Measurements from ENCODE around the gene JAKMIP1.
A peak's percentile ranks its signal among the peaks of the same experiment; 100 is the strongest.
"Not testable (repeated sequence)": the region's sequence is repeated elsewhere in the genome, so short reads cannot be mapped to it uniquely, and the experiment has no call there.

Gene JAKMIP1

DNA sequence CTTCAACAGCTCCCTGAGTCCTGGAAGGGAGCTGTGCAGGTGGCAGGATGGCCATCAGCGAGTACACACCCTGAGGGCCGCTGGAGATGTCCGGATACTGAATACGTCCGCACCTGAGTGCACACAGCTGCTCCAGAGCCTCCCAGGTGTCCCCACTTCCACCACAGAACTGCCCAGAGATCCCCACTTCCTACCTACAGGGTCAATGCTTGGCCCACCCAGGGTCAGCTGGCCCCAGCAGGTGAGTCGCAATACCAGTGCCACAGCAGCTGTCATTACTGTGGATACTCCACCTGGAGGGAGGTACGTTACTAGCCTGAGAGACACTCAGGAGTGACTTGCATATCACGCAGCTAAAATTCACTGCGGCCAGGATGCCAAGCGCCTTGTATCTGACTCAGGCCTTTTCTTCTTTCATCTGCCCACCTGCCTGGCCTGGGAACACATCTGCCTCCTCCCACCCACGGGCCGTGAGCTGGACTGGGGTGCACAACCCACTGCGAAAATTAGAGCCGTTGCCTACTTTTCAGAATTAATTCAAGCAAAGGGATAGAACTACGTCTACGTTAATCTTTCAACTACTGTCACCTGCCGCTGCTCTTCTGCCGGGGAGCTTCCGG, 191.5 kb downstream of the JAKMIP1 start:
- no peak for DNase-seq

DNA sequence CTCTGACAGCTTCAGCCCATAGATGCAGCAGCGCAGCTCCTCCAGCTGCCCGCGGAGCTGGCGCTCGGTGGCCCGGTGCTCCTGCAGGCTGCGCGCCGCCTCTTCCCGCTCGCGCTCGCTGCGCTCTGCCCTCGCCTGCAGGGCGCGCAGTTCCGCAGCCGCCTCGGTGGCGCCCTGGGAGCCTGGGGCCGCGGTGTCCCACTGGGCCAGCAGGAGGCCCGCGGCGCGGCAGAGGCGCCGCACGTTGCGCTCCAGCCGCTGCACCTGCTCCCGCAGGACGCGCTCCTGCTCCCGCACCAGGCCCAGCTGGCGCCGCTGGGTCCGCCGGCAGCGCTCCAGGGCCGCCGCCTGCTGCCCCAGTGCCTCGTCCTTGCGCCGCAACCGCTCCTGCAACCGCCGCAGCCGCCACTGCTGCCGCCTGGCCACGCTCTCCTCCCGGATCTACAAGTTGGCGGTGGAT, 192.2 kb downstream of the JAKMIP1 start:
- DNase-seq: no peak

DNA sequence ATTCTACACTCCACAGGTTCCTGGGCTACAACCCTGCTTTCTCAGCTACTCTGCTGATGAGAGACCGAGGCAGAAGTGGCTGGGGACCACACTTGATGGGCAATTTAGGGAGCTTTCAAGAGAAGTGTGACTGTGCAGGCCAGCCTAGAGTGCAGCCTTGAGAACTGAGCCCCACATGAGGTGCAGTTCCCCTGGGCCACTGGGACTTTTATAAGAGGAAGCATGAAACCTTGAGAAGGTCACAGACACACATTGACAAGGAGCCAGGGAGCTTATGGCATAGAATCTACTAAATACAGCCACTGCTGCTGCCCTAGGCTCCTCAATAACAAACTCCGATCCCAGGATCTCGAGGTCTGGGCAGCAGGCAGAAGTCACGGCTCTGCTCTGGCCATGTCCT, 195.2 kb downstream of the JAKMIP1 start:
- no peak for DNase-seq

- DNase-seq: not testable (repeated sequence)
Measured at GRCh38 chr4:6003485-6003884, 196.9 kb downstream of the JAKMIP1 start.

DNA sequence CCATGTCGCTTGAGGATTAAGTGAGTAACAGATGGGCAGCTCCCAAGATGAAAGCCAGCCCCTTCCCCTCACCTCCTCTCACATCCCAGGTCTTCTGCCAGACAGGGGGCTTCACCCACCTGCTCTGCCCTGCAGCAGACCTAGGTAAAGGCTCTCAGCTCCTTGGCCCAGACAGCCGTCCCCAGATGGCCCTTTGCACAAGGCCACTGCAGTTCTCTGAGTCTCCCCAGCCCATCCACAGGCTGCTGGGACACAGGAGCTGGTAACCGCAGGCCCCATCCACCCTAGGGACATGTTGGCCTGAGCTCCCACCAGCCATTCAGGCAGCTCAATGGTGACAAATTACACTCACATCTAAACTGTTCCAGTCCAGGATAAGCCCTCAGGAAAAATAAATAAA, 197.4 kb downstream of the JAKMIP1 start:
- DNase-seq: no peak

- no peak for DNase-seq
Measured at GRCh38 chr4:6002492-6002833, 197.9 kb downstream of the JAKMIP1 start.

GRCh38 chr4:6001680-6002491, 198.5 kb downstream of the JAKMIP1 start:
- no peak for DNase-seq

DNA sequence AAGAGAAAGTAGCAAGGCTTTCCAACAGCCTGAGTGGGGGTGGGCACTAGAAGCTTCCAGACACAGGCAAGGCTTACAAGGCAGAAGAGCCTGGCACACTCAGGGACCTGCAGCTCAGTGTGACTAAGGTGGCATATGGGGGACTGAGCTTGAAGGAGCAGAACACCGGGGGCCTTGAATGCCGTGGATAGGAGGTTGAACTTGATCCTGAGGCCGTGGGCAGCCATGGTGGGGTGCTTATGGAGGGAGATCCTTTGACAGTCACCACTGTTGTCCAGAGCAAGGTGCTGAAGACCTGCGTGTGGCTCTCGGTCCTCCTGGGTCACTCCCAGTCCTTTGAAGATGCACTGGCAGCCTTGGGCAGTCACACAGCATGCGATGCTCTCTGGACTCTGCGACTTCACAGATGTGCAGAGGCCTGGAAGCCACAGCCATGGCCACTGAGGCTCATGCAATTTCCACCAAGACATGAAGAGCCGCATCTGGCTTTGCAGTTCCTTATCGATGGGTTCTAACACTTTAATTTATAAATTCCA, 200.5 kb downstream of the JAKMIP1 start:
- DNase-seq: no peak

DNA sequence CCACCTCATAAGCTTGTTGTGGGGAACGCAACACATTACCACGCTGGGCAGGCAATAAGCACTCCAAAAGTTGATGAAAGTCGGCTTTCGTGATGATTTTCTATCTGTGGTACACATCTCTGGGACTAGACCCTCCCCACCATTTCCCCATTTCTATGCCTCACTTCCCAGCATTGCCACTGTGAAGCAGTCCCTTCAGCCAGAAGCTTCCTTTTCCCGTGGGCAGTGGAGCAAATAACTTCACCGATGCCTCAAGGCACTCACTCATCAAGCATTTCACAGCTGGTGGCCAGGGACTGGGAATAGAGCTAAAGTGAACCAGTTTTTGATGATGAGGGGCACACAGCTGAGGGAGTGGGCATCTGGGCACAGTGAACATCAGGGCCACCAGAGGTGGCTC, 201.0 kb downstream of the JAKMIP1 start:
- DNase-seq: no peak

DNA sequence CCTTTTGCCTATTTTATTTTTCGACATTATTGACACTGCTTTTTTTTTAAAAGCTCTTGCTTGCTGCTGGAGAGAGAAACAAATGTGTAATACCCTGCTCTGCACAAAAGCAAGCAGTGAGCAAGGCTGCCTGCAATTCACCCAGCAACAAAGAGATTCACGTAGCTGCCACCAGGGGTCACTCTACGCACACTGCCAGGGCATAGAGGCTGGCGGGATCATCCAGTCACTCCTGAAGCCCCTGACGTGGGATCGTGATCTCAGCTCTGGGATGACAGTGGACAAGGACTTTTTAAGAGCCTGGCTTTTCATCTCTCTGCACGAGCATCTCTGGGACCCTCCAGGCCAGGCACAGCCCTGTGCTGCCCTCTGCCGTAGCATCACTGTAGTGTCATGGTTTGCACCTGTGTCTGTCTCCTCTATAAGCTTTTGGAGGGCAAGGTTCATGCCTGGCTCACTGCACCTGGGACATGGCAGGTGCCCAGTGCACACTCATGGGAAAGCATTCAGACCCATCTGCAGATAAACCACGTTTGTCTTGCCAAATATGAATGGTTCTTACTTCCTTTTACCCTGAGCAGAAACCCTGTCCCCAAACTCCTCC, 201.9 kb downstream of the JAKMIP1 start:
- peak; percentile 15 to 58 for DNase-seq

DNA sequence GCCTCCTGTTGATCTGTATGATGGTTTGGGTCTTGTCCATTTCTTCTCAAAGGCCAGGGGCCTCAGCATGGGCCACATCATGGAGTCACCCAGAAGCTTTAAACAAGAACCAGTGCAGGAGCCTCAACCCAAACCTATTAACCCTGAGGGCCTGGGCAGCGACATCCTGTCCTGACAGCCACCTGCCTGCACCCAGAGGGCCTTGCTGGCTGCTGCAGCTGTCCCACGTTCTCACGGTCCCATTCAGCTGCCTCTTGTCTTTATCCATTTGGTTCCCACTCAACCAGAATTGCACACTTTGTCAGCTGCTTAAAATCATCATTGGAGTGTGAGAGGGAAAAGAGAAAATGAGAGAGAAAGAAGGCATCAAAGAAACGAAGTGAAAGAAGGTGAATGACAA, 203.7 kb downstream of the JAKMIP1 start:
- no peak for DNase-seq

DNA sequence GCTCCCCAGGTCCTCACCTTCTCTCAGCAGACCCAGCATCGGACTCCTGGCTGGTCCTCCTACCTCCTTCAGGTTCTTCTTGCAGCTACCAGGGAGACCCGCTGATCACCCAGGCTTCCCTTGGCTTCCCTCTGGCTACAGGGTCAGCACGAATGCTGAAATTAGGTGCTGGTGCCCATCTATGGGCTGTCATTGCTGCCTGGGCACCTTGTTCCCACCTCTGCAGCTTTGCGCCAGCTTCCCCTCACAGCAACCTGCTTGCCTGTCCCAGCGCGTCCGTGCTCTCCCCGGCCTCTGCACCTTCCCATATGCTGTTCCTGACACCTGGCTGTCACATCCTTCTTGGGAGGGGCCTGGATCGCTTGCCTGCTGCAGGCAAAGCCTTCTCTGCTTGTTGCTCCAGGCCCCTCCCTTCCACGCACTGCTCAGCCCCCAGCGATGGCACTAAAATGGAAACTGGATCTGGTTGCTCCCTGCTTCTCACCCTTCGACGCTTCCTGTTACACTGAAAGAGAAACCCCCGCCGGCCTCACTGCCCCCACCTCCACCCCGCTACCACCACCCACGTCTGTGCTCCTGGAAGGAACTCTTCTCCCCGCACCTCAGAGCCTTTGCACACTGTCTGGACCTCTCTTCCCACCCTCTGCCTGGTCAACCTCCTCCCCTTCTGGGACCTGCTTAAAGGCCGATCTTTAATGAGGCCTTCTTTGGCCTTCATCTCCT, 204.3 kb downstream of the JAKMIP1 start:
- no peak for DNase-seq

DNA sequence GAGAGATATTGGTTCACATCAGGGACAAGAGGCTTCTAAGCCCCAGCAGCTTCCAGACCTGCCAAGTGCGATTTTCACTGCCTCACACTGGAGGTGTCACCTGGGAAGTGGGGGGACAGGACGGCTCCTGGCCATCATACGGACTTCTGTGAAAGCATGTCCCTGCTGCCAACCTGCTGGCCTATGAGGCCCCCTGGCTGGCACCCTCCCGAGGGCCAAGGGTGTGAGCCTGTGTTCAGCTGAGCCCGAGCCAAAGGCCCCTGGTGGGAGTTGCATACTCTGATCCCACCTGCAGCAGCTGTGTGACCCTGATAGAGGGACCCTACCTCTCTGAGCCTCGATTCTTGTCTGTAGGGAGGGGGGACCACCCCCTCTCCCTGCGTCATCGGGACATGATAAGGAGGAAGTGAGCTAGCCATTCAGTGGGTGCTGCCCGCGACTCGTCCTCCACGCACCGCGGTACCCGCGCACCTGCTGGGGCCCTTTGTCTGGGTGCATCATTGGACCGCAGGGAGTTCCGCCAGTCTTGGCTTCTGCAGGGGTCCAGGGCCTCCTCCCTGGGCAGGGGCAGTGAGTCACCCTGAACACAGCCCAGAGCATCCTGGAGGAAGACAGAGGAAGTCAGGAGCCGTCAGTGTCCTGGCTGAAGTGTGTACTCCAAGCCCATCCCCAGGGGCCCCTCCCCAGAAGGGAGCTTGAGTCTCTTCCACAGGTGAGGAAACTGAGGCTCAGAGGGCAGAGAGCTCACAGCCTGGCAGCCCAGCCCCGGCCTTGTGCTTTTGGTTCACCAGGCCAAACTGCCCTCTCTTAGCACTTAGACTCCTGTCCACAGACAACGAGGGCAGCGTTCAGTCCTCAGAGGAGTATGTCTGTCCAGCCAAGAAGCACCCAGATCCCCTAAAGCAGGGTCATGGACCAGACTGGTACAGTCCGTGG, 206.2 kb downstream of the JAKMIP1 start:
- no peak for DNase-seq

DNA sequence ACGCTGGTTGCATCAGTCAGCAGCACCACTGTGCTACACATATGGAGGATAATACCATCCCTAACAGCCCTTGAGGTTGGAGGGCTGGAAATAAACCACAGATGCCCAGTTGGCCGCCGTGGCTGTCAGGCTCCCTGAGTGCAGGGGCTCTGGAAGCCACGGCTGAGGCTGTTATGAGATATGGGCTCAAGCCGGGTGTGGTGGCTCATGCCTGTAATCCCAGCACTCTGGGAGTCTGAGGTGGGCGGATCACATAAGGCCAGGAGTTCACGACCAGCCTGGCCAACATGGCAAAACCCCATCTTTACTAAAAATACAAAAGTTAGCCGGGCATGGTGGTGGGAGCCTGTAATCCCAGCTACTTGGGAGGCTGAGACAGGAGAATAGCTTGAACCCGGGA, 207.0 kb downstream of the JAKMIP1 start:
- not testable (repeated sequence) for DNase-seq

DNA sequence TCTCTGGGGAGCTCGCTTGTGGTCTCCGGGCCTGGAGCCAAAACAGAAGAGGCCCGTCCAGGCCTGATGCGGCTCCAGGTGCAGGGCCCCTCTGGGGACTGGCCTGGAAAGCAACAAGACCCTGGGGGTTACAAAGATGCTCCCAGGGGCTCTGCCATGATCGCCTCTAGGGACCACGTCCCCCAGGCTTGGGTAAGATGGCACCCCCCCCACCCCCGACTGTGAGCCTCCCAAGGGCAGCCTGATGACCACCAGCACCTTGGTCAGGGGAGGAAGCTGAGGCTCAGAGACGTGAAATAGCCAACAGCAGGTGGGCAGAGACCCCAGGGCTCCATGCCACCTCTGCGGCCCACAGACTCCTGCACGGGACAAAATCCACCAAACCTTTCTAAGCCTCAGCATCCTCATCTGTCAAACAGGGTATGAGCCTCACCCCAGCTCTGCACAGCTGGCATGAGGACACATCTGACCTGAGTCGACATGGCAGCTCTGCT, 207.5 kb downstream of the JAKMIP1 start:
- DNase-seq: no peak

- DNase-seq: no peak
Measured at GRCh38 chr4:5992171-5992827, 208.1 kb downstream of the JAKMIP1 start.

GRCh38 chr4:5991405-5991804, 208.9 kb downstream of the JAKMIP1 start:
- DNase-seq: no peak

DNA sequence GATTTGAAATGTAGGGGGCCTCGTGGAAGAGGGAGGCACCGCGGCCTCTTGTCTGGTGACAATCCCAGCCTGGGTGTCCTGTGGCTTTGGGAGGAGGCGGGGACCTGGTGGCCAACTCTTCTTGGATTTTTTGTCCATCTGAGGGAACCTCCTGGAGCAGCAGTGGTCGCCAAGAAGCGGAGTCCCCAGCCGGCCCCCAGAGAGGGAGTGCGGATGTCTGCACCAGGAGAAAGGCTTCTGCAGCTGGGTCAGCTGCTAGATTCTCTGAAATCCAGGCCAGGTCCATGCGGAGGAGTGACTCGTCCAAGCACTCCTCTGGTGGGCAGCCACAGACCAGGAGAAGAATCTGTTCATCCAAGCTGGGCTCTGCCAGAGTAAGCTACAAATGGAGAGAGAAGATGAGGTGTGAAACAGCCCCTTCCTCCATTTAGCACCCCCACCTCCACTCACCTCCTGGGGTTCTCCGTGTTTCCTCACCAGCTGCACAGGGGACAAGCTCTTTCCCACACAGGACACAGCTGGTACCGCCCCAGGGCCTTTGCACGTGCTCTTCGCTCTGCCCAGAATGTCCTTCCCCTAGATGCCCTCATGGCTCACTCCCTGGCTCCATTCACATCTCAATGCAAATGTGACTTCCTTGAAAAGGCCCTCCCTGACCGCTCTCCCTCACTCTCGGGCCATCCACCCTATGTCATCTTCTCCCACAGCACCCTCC, 209.7 kb downstream of the JAKMIP1 start:
- no peak for DNase-seq

GRCh38 chr4:5989236-5990225, 210.8 kb downstream of the JAKMIP1 start:
- DNase-seq: no peak
